Fibroblast of skin of scalp (primary cell): ENCODE data around the gene TRIP12.
A peak's percentile ranks its signal among the peaks of the same experiment; 100 is the strongest.
"Not testable (repeated sequence)": the region's sequence is repeated elsewhere in the genome, so short reads cannot be mapped to it uniquely, and the experiment has no call there.

Source experiments
- DNase-seq: peaks from one replicate; pipeline ENCODE4 v3.0.0-alpha.2; 2013

TRIP12 gene

GRCh38 chr2:229920011-229920641 lies 1.7 kb downstream of the TRIP12 start:
- peak; percentile 8 for DNase-seq

GRCh38 chr2:229917793-229918192 lies 4.0 kb downstream of the TRIP12 start:
- no peak for DNase-seq

GRCh38 chr2:229914171-229914570 lies 7.6 kb downstream of the TRIP12 start:
- DNase-seq: no peak

- DNase-seq: peak; percentile 20
Observed at GRCh38 chr2:229910832-229911412, 10.9 kb downstream of the TRIP12 start.

GRCh38 chr2:229910147-229910831 lies 11.5 kb downstream of the TRIP12 start:
- DNase-seq: no peak

- DNase-seq: peak; percentile 14
Observed at GRCh38 chr2:229909090-229909489, 12.7 kb downstream of the TRIP12 start.

- DNase-seq: no peak
Observed at GRCh38 chr2:229905601-229906000, 16.2 kb downstream of the TRIP12 start.

- DNase-seq: no peak
Observed at GRCh38 chr2:229903037-229903436, 18.8 kb downstream of the TRIP12 start.

GRCh38 chr2:229901819-229902218 lies 20.0 kb downstream of the TRIP12 start:
- peak; percentile 80 for DNase-seq

- DNase-seq: not testable (repeated sequence)
Observed at GRCh38 chr2:229900514-229900913, 21.3 kb downstream of the TRIP12 start.

GRCh38 chr2:229900012-229900411 lies 21.8 kb downstream of the TRIP12 start:
- no peak for DNase-seq

GRCh38 chr2:229899604-229900003 lies 22.2 kb downstream of the TRIP12 start:
- DNase-seq: no peak

GRCh38 chr2:229896857-229897256 lies 25.0 kb downstream of the TRIP12 start:
- no peak for DNase-seq

- no peak for DNase-seq
Observed at GRCh38 chr2:229889023-229889422, 32.8 kb downstream of the TRIP12 start.

- no peak for DNase-seq
Observed at GRCh38 chr2:229888031-229888430, 33.8 kb downstream of the TRIP12 start.

GRCh38 chr2:229887441-229887840 lies 34.4 kb downstream of the TRIP12 start:
- DNase-seq: no peak

GRCh38 chr2:229884775-229885699 lies 36.8 kb downstream of the TRIP12 start:
- no peak for DNase-seq

- DNase-seq: no peak
Observed at GRCh38 chr2:229882583-229882982, 39.2 kb downstream of the TRIP12 start.

GRCh38 chr2:229880892-229881586 lies 40.8 kb downstream of the TRIP12 start:
- no peak for DNase-seq

GRCh38 chr2:229879191-229879950 lies 42.4 kb downstream of the TRIP12 start:
- no peak for DNase-seq

- no peak for DNase-seq
Observed at GRCh38 chr2:229875549-229875948, 46.3 kb downstream of the TRIP12 start.
